ENCODE measurements around the gene GID8. TPM values are rescaled to one million over a fixed set of nuclear protein-coding genes. Genes with fewer than 3 reads are reported as not detected.

The GID8 gene
- total and polyA plus RNA-seq, 2 of the 13 experiments (the other 11 are each of a cell fraction or from before 2014, with no cell fraction given): 39.6 to 59.8 TPM

DNA sequence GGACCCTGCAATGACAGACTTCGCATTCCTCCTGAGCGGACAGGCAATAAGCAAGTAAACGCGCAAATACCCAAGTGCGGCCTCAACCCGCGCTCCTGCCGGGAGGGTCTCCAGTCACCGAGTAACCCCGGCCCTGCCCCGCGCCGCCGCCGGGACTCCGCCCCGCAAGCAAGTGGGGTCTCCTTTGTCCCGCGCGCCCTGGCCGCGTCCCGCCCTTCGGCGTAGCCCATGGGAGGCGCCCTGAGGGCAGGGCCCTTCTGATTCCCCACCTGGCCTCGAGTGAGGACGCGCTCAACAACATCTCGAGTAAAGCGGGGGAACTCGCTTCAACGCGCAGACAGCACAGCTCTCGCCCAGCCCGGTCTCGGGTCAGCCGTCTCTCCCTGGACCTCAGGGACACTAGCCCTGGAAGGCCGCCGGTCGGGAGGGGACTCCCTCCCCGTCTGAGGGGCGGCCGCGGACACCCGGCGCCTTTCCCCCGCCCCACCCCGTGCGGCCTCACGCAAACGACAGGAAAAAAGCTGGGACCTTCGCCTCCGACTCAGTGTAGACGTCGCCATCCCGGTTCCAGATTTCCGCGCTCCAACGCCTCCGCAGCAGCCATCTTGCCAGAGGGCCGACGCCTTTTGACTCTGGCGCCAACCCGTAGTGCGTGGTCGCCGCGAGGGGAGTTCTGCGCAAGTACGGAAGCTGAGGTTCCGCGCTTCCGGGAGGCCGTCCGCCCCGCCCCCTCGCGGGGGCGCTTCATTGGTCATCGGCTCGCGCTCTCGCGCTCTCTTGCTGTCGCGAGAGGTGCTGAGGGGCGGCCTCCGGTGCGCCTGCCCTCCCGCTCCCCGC lies 461 bp upstream of the GID8 start (continued):
- TF ChIP-seq, protein P1, sequence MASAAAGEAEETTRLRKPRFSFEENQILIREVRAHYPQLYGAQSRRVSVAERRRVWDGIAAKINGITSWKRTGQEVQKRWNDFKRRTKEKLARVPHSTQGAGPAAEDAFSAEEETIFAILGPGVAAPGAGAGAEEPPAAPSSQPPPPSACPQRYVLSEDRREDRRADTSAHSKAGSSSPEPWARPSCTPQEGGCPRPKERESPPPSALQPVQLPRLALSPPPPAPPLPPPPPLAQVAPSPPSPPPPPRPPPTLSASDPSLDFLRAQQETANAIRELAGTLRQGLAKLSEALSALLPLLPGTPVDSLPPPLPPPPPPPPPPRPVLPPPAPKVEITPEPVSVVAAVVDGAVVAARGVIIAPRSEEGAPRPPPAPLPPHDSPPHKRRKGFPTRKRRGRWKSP (CRISPR knock-in tag; IDR thresholded peaks at IDR 0.05): 0 out of 2 replicates have a peak, but pooled peaks have one; percentile 73
- TF ChIP-seq ZNF878 (CRISPR knock-in tag; IDR thresholded peaks at IDR 0.05) (peak; percentile 79; the same call in 1 of the 2 replicates), SP5 (CRISPR knock-in tag; IDR thresholded peaks at IDR 0.05; ENCODE audit: borderline replicate concordance, low read depth) (peak; percentile 80), CTCF (CRISPR knock-in tag; IDR thresholded peaks at IDR 0.05) (peak; percentile 42), ZNF550 (CRISPR knock-in tag; IDR thresholded peaks at IDR 0.05; ENCODE audit: borderline replicate concordance) (no peak), JUN (CRISPR knock-in tag; IDR thresholded peaks at IDR 0.05) (peak; percentile 78; the same call in 1 of the 2 replicates), POLR2A (IDR thresholded peaks at IDR 0.05; ENCODE audit: insufficient read depth in 1 of 2, low read depth in 2 of 2, low read length in 2 of 2) (peak; percentile 94 to 95), ZFYVE20 (CRISPR knock-in tag; IDR thresholded peaks at IDR 0.05; ENCODE audit: borderline replicate concordance, low read depth) (0 out of 2 replicates have a peak, but pooled peaks have one; percentile 50), RCOR2 (CRISPR knock-in tag; IDR thresholded peaks at IDR 0.05) (0 out of 2 replicates have a peak, but pooled peaks have one; percentile 16), ZFP41 (CRISPR knock-in tag; IDR thresholded peaks at IDR 0.05; ENCODE audit: borderline replicate concordance) (peak; percentile 84; the same call in 1 of the 2 replicates), RBFOX2 (IDR thresholded peaks at IDR 0.05; ENCODE audit: low read depth, low read length) (peak; percentile 97), NKX3-1 (CRISPR knock-in tag; IDR thresholded peaks at IDR 0.05) (peak; percentile 79)
- TF ChIP-seq, protein P2, sequence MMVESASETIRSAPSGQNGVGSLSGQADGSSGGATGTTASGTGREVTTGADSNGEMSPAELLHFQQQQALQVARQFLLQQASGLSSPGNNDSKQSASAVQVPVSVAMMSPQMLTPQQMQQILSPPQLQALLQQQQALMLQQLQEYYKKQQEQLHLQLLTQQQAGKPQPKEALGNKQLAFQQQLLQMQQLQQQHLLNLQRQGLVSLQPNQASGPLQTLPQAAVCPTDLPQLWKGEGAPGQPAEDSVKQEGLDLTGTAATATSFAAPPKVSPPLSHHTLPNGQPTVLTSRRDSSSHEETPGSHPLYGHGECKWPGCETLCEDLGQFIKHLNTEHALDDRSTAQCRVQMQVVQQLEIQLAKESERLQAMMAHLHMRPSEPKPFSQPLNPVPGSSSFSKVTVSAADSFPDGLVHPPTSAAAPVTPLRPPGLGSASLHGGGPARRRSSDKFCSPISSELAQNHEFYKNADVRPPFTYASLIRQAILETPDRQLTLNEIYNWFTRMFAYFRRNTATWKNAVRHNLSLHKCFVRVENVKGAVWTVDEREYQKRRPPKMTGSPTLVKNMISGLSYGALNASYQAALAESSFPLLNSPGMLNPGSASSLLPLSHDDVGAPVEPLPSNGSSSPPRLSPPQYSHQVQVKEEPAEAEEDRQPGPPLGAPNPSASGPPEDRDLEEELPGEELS (CRISPR knock-in tag; IDR thresholded peaks at IDR 0.05): no peak; the same call in none of the 2 replicates
- TF ChIP-seq, protein P3, sequence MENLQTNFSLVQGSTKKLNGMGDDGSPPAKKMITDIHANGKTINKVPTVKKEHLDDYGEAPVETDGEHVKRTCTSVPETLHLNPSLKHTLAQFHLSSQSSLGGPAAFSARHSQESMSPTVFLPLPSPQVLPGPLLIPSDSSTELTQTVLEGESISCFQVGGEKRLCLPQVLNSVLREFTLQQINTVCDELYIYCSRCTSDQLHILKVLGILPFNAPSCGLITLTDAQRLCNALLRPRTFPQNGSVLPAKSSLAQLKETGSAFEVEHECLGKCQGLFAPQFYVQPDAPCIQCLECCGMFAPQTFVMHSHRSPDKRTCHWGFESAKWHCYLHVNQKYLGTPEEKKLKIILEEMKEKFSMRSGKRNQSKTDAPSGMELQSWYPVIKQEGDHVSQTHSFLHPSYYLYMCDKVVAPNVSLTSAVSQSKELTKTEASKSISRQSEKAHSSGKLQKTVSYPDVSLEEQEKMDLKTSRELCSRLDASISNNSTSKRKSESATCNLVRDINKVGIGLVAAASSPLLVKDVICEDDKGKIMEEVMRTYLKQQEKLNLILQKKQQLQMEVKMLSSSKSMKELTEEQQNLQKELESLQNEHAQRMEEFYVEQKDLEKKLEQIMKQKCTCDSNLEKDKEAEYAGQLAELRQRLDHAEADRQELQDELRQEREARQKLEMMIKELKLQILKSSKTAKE (CRISPR knock-in tag; IDR thresholded peaks at IDR 0.05; ENCODE audit: borderline replicate concordance): peak; percentile 73; the same call in 1 of the 2 replicates
- TF ChIP-seq, protein P4, sequence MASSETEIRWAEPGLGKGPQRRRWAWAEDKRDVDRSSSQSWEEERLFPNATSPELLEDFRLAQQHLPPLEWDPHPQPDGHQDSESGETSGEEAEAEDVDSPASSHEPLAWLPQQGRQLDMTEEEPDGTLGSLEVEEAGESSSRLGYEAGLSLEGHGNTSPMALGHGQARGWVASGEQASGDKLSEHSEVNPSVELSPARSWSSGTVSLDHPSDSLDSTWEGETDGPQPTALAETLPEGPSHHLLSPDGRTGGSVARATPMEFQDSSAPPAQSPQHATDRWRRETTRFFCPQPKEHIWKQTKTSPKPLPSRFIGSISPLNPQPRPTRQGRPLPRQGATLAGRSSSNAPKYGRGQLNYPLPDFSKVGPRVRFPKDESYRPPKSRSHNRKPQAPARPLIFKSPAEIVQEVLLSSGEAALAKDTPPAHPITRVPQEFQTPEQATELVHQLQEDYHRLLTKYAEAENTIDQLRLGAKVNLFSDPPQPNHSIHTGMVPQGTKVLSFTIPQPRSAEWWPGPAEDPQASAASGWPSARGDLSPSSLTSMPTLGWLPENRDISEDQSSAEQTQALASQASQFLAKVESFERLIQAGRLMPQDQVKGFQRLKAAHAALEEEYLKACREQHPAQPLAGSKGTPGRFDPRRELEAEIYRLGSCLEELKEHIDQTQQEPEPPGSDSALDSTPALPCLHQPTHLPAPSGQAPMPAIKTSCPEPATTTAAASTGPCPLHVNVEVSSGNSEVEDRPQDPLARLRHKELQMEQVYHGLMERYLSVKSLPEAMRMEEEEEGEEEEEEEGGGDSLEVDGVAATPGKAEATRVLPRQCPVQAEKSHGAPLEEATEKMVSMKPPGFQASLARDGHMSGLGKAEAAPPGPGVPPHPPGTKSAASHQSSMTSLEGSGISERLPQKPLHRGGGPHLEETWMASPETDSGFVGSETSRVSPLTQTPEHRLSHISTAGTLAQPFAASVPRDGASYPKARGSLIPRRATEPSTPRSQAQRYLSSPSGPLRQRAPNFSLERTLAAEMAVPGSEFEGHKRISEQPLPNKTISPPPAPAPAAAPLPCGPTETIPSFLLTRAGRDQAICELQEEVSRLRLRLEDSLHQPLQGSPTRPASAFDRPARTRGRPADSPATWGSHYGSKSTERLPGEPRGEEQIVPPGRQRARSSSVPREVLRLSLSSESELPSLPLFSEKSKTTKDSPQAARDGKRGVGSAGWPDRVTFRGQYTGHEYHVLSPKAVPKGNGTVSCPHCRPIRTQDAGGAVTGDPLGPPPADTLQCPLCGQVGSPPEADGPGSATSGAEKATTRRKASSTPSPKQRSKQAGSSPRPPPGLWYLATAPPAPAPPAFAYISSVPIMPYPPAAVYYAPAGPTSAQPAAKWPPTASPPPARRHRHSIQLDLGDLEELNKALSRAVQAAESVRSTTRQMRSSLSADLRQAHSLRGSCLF (CRISPR knock-in tag; IDR thresholded peaks at IDR 0.05; ENCODE audit: borderline replicate concordance): peak; percentile 78; the same call in 1 of the 2 replicates
